Peyer's patch (tissue), 4 donors: Measurements from ENCODE around the gene EID2. TPM values are rescaled to one million over a fixed set of nuclear protein-coding genes. Genes with fewer than 3 reads are reported as not detected.

Experiments
- DNase-seq, 3 donors: peaks; one replicate each; pipeline ENCODE4 v3.0.0-alpha.2; 2017 to 2019
- H3K27ac ChIP-seq, 4 donors: fragments of 200-600 bp; sonication (generic); one replicate each; pipeline ENCODE4 v1.5.1; 2016 to 2019
- H3K27me3 ChIP-seq, 2 donors: fragments of 200-600 bp; sonication (generic); one replicate each; pipeline ENCODE4 v1.5.1; 2019
- H3K36me3 ChIP-seq, 3 donors: fragments of 200-600 bp; sonication (generic); one replicate each; pipeline ENCODE4 v1.5.1; 2016 to 2019
- H3K4me1 ChIP-seq, 4 donors: fragments of 200-600 bp; sonication (generic); one replicate each; pipeline ENCODE4 v1.5.1; 2016 to 2019
- H3K4me3 ChIP-seq, 4 donors: fragments of 200-600 bp; sonication (generic); 1 replicate in 3 of 4; 2 replicates in 1 of 4; pipeline ENCODE4 v1.5.1; 2016 to 2019; ENCODE audit warnings: mild to moderate bottlenecking in 1 of 4
- H3K9me3 ChIP-seq, 4 donors: fragments of 200-600 bp; sonication (generic); one replicate each; pipeline ENCODE4 v1.5.1; 2016 to 2019; ENCODE audit warnings: mild to moderate bottlenecking in 1 of 4
- CTCF ChIP-seq, 6 experiments: fragments of 450-650 bp in 4 of 6; fragments of 200-600 bp in 2 of 6; sonication (generic) in 1 of 6; IDR thresholded peaks; one replicate each; pipeline ENCODE4 v1.5.1; 2017 to 2019; ENCODE audit warnings: antibody characterized with exemption in 6 of 6, mild to moderate bottlenecking in 3 of 6, moderate library complexity in 1 of 6
- POLR2A ChIP-seq, 2 donors: fragments of 450-650 bp; IDR thresholded peaks; one replicate each; pipeline ENCODE4 v1.5.1; 2017; ENCODE audit warnings: antibody characterized with exemption in 2 of 2, mild to moderate bottlenecking in 2 of 2, moderate library complexity in 2 of 2
- total RNA-seq, 4 donors: library from RNA; depleted of rRNA; stranded (reverse); fragments of >200 nt; gene quantifications; one replicate each; pipeline ENCODE4 v1.1.0, GENCODE V29; 2016

Gene EID2
- total RNA-seq, 4 donors from 2014 or later: 7.1 to 12.4 (median 8.8) TPM

GRCh38 chr19:39568604-39569003 lies 28.6 kb upstream of the EID2 start:
- Histone ChIP-seq H3K27me3 (no peaks in the 10 kb centered on the region), H3K36me3 (no peaks in the 10 kb centered on the region), H3K4me1 (no peaks in the 10 kb centered on the region), H3K9me3 (no peaks in the 10 kb centered on the region), H3K4me3 (no peak overlapping the region), H3K27ac (no peak overlapping the region)
- TF ChIP-seq POLR2A (IDR thresholded peaks at IDR 0.05) (no peak), CTCF (IDR thresholded peaks at IDR 0.05) (no peak)
- no peak for DNase-seq

DNA sequence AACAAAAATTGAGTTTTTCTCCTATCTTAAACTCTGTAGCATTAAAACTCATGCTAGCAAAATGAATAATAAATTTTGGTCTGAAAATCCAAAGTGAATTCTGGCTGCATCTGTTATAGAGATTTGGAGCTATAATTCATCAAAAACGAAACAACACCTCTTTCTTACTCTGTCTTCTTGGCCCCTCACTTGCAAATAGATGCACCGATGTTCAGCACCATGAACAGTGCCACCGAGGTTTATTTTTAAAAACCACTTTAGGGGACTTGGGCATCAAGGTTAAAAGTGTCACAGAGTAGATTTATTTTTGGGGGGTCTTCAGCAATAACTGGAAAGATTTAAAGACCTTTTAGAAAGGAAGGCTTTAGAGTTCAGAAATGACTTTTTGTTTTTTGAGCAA lies 26.1 kb upstream of the EID2 start:
- Histone ChIP-seq H3K36me3 (no peaks in the 10 kb centered on the region), H3K27ac (no peak overlapping the region), H3K9me3 (no peaks in the 10 kb centered on the region), H3K27me3 (no peaks in the 10 kb centered on the region), H3K4me3 (no peak overlapping the region), H3K4me1 (no peaks in the 10 kb centered on the region)
- DNase-seq: no peak
- TF ChIP-seq CTCF (IDR thresholded peaks at IDR 0.05) (no peak), POLR2A (IDR thresholded peaks at IDR 0.05) (no peak)

GRCh38 chr19:39563408-39563807 lies 23.4 kb upstream of the EID2 start:
- DNase-seq: no peak
- Histone ChIP-seq H3K27ac (no peak overlapping the region), H3K36me3 (no peaks in the 10 kb centered on the region), H3K4me3 (no peak overlapping the region), H3K9me3 (no peaks in the 10 kb centered on the region), H3K27me3 (no peaks in the 10 kb centered on the region), H3K4me1 (no peaks in the 10 kb centered on the region)
- no peak for TF ChIP-seq POLR2A (IDR thresholded peaks at IDR 0.05)

GRCh38 chr19:39558624-39559117 lies 18.7 kb upstream of the EID2 start:
- H3K9me3 ChIP-seq: no peaks in the 10 kb centered on the region
- H3K27ac ChIP-seq: peak overlapping the region in 2 of 4 donors; percentile 33 to 44
- peaks cover 0 to 4% (median 0%) of the 10 kb centered on the region in 4 donors for H3K4me1 ChIP-seq
- H3K4me3 ChIP-seq: no peak overlapping the region
- TF ChIP-seq CTCF (IDR thresholded peaks at IDR 0.05) (no peak), POLR2A (IDR thresholded peaks at IDR 0.05) (no peak)
- no peaks in the 10 kb centered on the region for H3K27me3 ChIP-seq
- DNase-seq: no peak
- no peaks in the 10 kb centered on the region for H3K36me3 ChIP-seq

GRCh38 chr19:39557811-39558623 lies 18.1 kb upstream of the EID2 start:
- no peaks in the 10 kb centered on the region for H3K9me3 ChIP-seq
- H3K27me3 ChIP-seq: no peaks in the 10 kb centered on the region
- peak in 1 of 3 donors; percentile 22 for DNase-seq
- peaks cover 0 to 4% (median 0%) of the 10 kb centered on the region in 4 donors for H3K4me1 ChIP-seq
- no peaks in the 10 kb centered on the region for H3K36me3 ChIP-seq
- peak overlapping the region in 2 of 4 donors; percentile 33 to 44 for H3K27ac ChIP-seq
- H3K4me3 ChIP-seq: no peak overlapping the region
- no peak for TF ChIP-seq CTCF (IDR thresholded peaks at IDR 0.05)
- no peak for TF ChIP-seq POLR2A (IDR thresholded peaks at IDR 0.05)

- H3K27me3 ChIP-seq: no peaks in the 10 kb centered on the region
- H3K4me3 ChIP-seq: no peak overlapping the region
- no peaks in the 10 kb centered on the region for H3K9me3 ChIP-seq
- no peak overlapping the region for H3K27ac ChIP-seq
- TF ChIP-seq CTCF (IDR thresholded peaks at IDR 0.05) (no peak), POLR2A (IDR thresholded peaks at IDR 0.05) (no peak)
- DNase-seq: no peak
- peaks cover 0 to 10% (median 0%) of the 10 kb centered on the region in 4 donors for H3K4me1 ChIP-seq
- no peaks in the 10 kb centered on the region for H3K36me3 ChIP-seq
These were observed 15.9 kb upstream of the EID2 start for GRCh38 chr19:39555883-39556282.
